Uterus (tissue), 2 donors: ENCODE measurements around the gene RFX3.

Experiments
- CTCF ChIP-seq, 4 experiments: fragments of 200-600 bp in 2 of 4; fragments of 450-650 bp in 2 of 4; sonication (generic) in 2 of 4; IDR thresholded peaks; one replicate each; pipeline ENCODE4 v1.5.1; 2016 to 2019; ENCODE audit warnings: antibody characterized with exemption in 4 of 4, mild to moderate bottlenecking in 2 of 4, moderate library complexity in 1 of 4
- POLR2A ChIP-seq, 2 donors: fragments of 450-650 bp; IDR thresholded peaks; one replicate each; pipeline ENCODE4 v1.6.1; 2016; ENCODE audit warnings: antibody characterized with exemption in 2 of 2, mild to moderate bottlenecking in 1 of 2, moderate library complexity in 1 of 2

GRCh38 chr9:3173374-3173773 is 352.4 kb downstream of the RFX3 start:
- TF ChIP-seq POLR2A (IDR thresholded peaks at IDR 0.05) (no peak), CTCF (IDR thresholded peaks at IDR 0.05) (no peak)
